HCT116 (cell line): ENCODE data around the gene RIPPLY2. TPM values are rescaled to one million over a fixed set of nuclear protein-coding genes. Genes with fewer than 3 reads are reported as not detected.

ENCODE experiments used
- ATAC-seq: fragments of 200-7000 bp; cut with Tn5 transposase; 2 replicates; pipeline ENCODE4 v1.9.1; 2020; ENCODE audit warnings: mild to moderate bottlenecking, moderate library complexity
- BruUV-seq: library from RNA; stranded (reverse); fragments of 400-500 nt; replicated peaks from 2 replicates; lab custom pipeline; 2021; lab: Mats Ljungman, UMichigan
- CTCF ChIA-PET: fragments of 300-600 bp; sonication (Branson Sonifier 250); formaldehyde crosslinking; loops from one replicate; lab custom pipeline; 2021; ENCODE audit warnings: antibody characterized with exemption; lab: Charles Lee
- POLR2A ChIA-PET: fragments of 300-600, 350-600 bp; sonication (Branson Sonifier 250); formaldehyde crosslinking; loops from one replicate; lab custom pipeline; 2021; ENCODE audit warnings: antibody characterized with exemption; lab: Charles Lee
- RAD21 ChIA-PET, 2 experiments: fragments of 300-600 bp; sonication (Branson Sonifier 250); formaldehyde crosslinking; loops; one replicate each; lab custom pipeline; 2023; ENCODE audit warnings: low total read pairs in 2 of 2; ENCODE audit not compliant: uncharacterized antibody in 2 of 2, unreplicated experiment in 2 of 2, low non-redundant PET in 1 of 2; lab: Charles Lee
- DNase-seq: peaks from one replicate; pipeline ENCODE4 v3.0.0-alpha.2; 2010; ENCODE audit warnings: low read depth, low spot score
- H2AFZ ChIP-seq: fragments of 200-600 bp; shearing (Covaris generic), sonication (generic); 2 replicates; pipeline ENCODE4 v1.6.1; 2017; ENCODE audit warnings: low read depth, mixed run types, mixed read lengths, antibody characterized with exemption, low read length; ENCODE audit not compliant: poor library complexity, severe bottlenecking
- H3K27ac ChIP-seq: 2 replicates; pipeline ENCODE4 v1.5.1; 2012; ENCODE audit warnings: low read depth, low read length
- H3K27me3 ChIP-seq: fragments of 200-600 bp; sonication (generic); 2 replicates; pipeline ENCODE4 v1.6.1; 2016; ENCODE audit warnings: mixed run types, low read length, mixed read lengths; ENCODE audit not compliant: insufficient read depth
- H3K36me3 ChIP-seq, 2 experiments: fragments of 200-500 bp in 1 of 2; fragments of 200-600 bp in 1 of 2; sonication (Bioruptor generic) in 1 of 2; sonication (generic) in 1 of 2; 2 replicates each; pipeline versions ENCODE4 v1.5.1 to v1.6.1; 2014 to 2016; ENCODE audit warnings: low read length in 2 of 2, inconsistent platforms in 1 of 2, mixed read lengths in 1 of 2, mixed run types in 1 of 2; ENCODE audit not compliant: insufficient read depth in 2 of 2, control insufficient read depth in 1 of 2
- H3K4me1 ChIP-seq, 2 experiments: fragments of 200-600 bp in 1 of 2; sonication (generic) in 1 of 2; 2 replicates each; pipeline versions ENCODE4 v1.5.1 to v1.6.1; 2012 to 2017; ENCODE audit warnings: low read length in 2 of 2, inconsistent platforms in 1 of 2, mild to moderate bottlenecking in 1 of 2, mixed read lengths in 1 of 2, mixed run types in 1 of 2, moderate library complexity in 1 of 2; ENCODE audit not compliant: insufficient read depth in 2 of 2, control insufficient read depth in 1 of 2
- H3K4me2 ChIP-seq: fragments of 200-600 bp; sonication (generic); 2 replicates; pipeline ENCODE4 v1.6.1; 2017; ENCODE audit warnings: mixed run types, low read length, mixed read lengths
- H3K4me3 ChIP-seq, 2 experiments: fragments of 200-600 bp in 1 of 2; sonication (generic) in 1 of 2; replicated peaks in 1 of 2; 2 replicates each; pipeline ENCODE4 v1.5.1; 2011 to 2016; ENCODE audit warnings: low read length in 2 of 2, control low read depth in 1 of 2, low read depth in 1 of 2, mild to moderate bottlenecking in 1 of 2, mixed read lengths in 1 of 2, mixed run types in 1 of 2
- H3K79me2 ChIP-seq: fragments of 200-600 bp; sonication (generic); 2 replicates; pipeline ENCODE4 v1.6.1; 2017; ENCODE audit warnings: mild to moderate bottlenecking, mixed run types, low read length, moderate library complexity, mixed read lengths; ENCODE audit not compliant: insufficient read depth
- H3K9ac ChIP-seq: fragments of 200-600 bp; sonication (generic); 2 replicates; pipeline ENCODE4 v1.6.1; 2016; ENCODE audit warnings: low read length, mixed read lengths
- H3K9me2 ChIP-seq: fragments of 200-600 bp; sonication (generic), shearing (Covaris generic); 2 replicates; pipeline ENCODE4 v1.6.1; 2017; ENCODE audit warnings: mixed run types, mild to moderate bottlenecking, moderate library complexity; ENCODE audit not compliant: insufficient read depth
- H3K9me3 ChIP-seq, 2 experiments: fragments of 200-500 bp in 1 of 2; fragments of 200-600 bp in 1 of 2; sonication (Bioruptor generic) in 1 of 2; sonication (generic) in 1 of 2; 2 replicates each; pipeline ENCODE4 v1.6.1; 2014 to 2017; ENCODE audit warnings: low read length in 2 of 2, mixed read lengths in 2 of 2, inconsistent platforms in 1 of 2, low read depth in 1 of 2, mild to moderate bottlenecking in 1 of 2, mixed run types in 1 of 2, moderate library complexity in 1 of 2; ENCODE audit not compliant: control insufficient read depth in 1 of 2, insufficient read depth in 1 of 2
- H4K20me1 ChIP-seq: fragments of 200-600 bp; sonication (generic), shearing (Covaris generic); 2 replicates; pipeline ENCODE4 v1.6.1; 2017; ENCODE audit warnings: mixed run types, mild to moderate bottlenecking, moderate library complexity; ENCODE audit not compliant: insufficient read depth
- CEBPB ChIP-seq: IDR thresholded peaks from 2 replicates; pipeline ENCODE4 v1.6.1; 2012; ENCODE audit warnings: low read depth
- CTCF ChIP-seq, 3 experiments: fragments of 200-600 bp in 1 of 3; sonication (generic) in 1 of 3; IDR thresholded peaks in 2 of 3; conservative IDR thresholded peaks in 1 of 3; 2 replicates each; pipeline ENCODE4 v1.5.1; 2012 to 2017; ENCODE audit warnings: low read depth in 2 of 3, low read length in 2 of 3, antibody characterized with exemption in 1 of 3, borderline replicate concordance in 1 of 3, control low read depth in 1 of 3, mild to moderate bottlenecking in 1 of 3, mixed read lengths in 1 of 3, mixed run types in 1 of 3, moderate library complexity in 1 of 3; ENCODE audit not compliant: insufficient read depth in 1 of 3
- EGR1 ChIP-seq: IDR thresholded peaks from 2 replicates; pipeline ENCODE4 v1.6.1; 2012; ENCODE audit warnings: low read depth
- ELF1 ChIP-seq: IDR thresholded peaks from 2 replicates; pipeline ENCODE4 v1.6.1; 2012; ENCODE audit warnings: low read depth, borderline replicate concordance
- EZH2 ChIP-seq: fragments of 200-600 bp; sonication (generic); IDR thresholded peaks from 2 replicates; pipeline ENCODE4 v1.6.1; 2017; ENCODE audit warnings: antibody characterized with exemption, mixed run types
- EZH2phosphoT487 ChIP-seq: fragments of 200-600 bp; IDR thresholded peaks from 2 replicates; pipeline ENCODE4 v1.6.1; 2018; ENCODE audit warnings: antibody characterized with exemption, borderline replicate concordance
- FOSL1 ChIP-seq: IDR thresholded peaks from 2 replicates; pipeline ENCODE4 v1.6.1; 2012; ENCODE audit warnings: low read depth
- JUND ChIP-seq: IDR thresholded peaks from 2 replicates; pipeline ENCODE4 v1.6.1; 2012
- MAX ChIP-seq: IDR thresholded peaks from 2 replicates; pipeline ENCODE4 v1.6.1; 2012
- POLR2AphosphoS5 ChIP-seq: IDR thresholded peaks from 2 replicates; pipeline ENCODE4 v1.6.1; 2011; ENCODE audit warnings: mild to moderate bottlenecking, low read depth, low read length, moderate library complexity
- RAD21 ChIP-seq: IDR thresholded peaks from 2 replicates; pipeline ENCODE4 v1.6.1; 2012; ENCODE audit warnings: low read depth, mild to moderate bottlenecking
- REST ChIP-seq: IDR thresholded peaks from 2 replicates; pipeline ENCODE4 v1.6.1; 2012; ENCODE audit warnings: low read depth
- SIN3A ChIP-seq: IDR thresholded peaks from 2 replicates; pipeline ENCODE4 v1.6.1; 2012; ENCODE audit warnings: low read depth
- SP1 ChIP-seq: IDR thresholded peaks from 2 replicates; pipeline ENCODE4 v1.6.1; 2012; ENCODE audit warnings: low read depth
- TCF7L2 ChIP-seq: IDR thresholded peaks from 2 replicates; pipeline ENCODE4 v1.7.0; 2011; ENCODE audit warnings: borderline replicate concordance, inconsistent platforms; ENCODE audit not compliant: insufficient read depth, insufficient read length; ENCODE audit errors: extremely low read depth
- YY1 ChIP-seq: IDR thresholded peaks from 2 replicates; pipeline ENCODE4 v1.6.1; 2011; ENCODE audit warnings: low read length, low read depth, moderate library complexity, mild to moderate bottlenecking; ENCODE audit not compliant: insufficient replicate concordance; ENCODE audit errors: extremely low read depth
- ZBTB33 ChIP-seq: IDR thresholded peaks from 2 replicates; pipeline ENCODE4 v1.6.1; 2011; ENCODE audit warnings: mild to moderate bottlenecking, low read length, moderate library complexity; ENCODE audit not compliant: insufficient replicate concordance; ENCODE audit errors: extremely low read depth
- intact Hi-C: fragments of 100-400 bp; cut with micrococcal nuclease; formaldehyde crosslinking; loops from 2 replicates; pipeline ENCODE4 v1.10.0; 2022
- total RNA-seq: library from RNA; stranded (reverse); gene quantifications from one replicate; pipeline ENCODE4 v1.2.1, GENCODE V29; 2021; ENCODE audit not compliant: unreplicated experiment

Gene RIPPLY2
- total RNA-seq, 1 experiment from 2014 or later: not detected

- peak; percentile 76 for ATAC-seq
- Histone ChIP-seq H4K20me1 (no peaks in the 10 kb centered on the region), H3K4me2 (no peak overlapping the region), H3K79me2 (peaks cover 12% of the 10 kb centered on the region), H3K36me3 (no peaks in the 10 kb centered on the region), H3K27me3 (no peaks in the 10 kb centered on the region), H3K4me3 (no peak overlapping the region), H3K9me2 (no peaks in the 10 kb centered on the region), H3K27ac (no peak overlapping the region), H3K4me1 (no peaks in the 10 kb centered on the region), H3K9ac (no peak overlapping the region), H2AFZ (no peak overlapping the region), H3K9me3 (no peaks in the 10 kb centered on the region)
- ChIA-PET RAD21 (no interaction called here), CTCF (interaction anchor here (0.9 to 2.7 kb wide), 4 partner anchors 269 to 343 kb away, joined by 4 to 11 read pairs (median 4); partner anchors contain the start of gene CEP162), POLR2A (no interaction called here)
- no TSS peak for BruUV-seq
- peak; percentile 42 for DNase-seq
- intact Hi-C loops: loop anchor here (1.0 to 10.0 kb wide), 4 partner anchors 337 to 1440 kb away; no protein-coding TSS in a partner anchor
- TF ChIP-seq EZH2phosphoT487: no peak
- TF ChIP-seq JUND: no peak
- no peak for TF ChIP-seq EGR1
- no peak for TF ChIP-seq TCF7L2
- no peak for TF ChIP-seq SIN3A
- no peak for TF ChIP-seq ELF1
- TF ChIP-seq RAD21: peak; percentile 89
- peak; percentile 46 to 79 (median 72); a peak in 5 of 6 replicates for TF ChIP-seq CTCF (IDR thresholded peaks at IDR 0.05 in 2 of 3, conservative IDR thresholded peaks at IDR 0.05 in 1 of 3; ENCODE audit: borderline replicate concordance in 1 of 3, insufficient read depth in 1 of 3, low read depth in 2 of 3, low read length in 2 of 3)
- no peak for TF ChIP-seq CEBPB
- no peak for TF ChIP-seq FOSL1
- no peak for TF ChIP-seq ZBTB33
- TF ChIP-seq MAX: no peak
- no peak for TF ChIP-seq POLR2AphosphoS5
- TF ChIP-seq EZH2: no peak
- TF ChIP-seq SP1: no peak
- no peak for TF ChIP-seq REST
- TF ChIP-seq YY1: no peak
Measured at GRCh38 chr6:83884523-83884922, 31.4 kb downstream of the RIPPLY2 start.
